ENCODE results near the gene SGPP2.

GRCh38 chr2:222485367-222486211, 61.2 kb downstream of the SGPP2 start:
- TF ChIP-seq EZH2 (IDR thresholded peaks at IDR 0.05; ENCODE audit: insufficient read depth, low read length) (no peak), CTCF (IDR thresholded peaks at IDR 0.05; ENCODE audit: insufficient read depth, low read depth, low read length) (no peak)

All from astrocyte (in vitro differentiated cells and primary cell).